ENCODE measurements around the gene MRPS2.
A peak's percentile ranks its signal among the peaks of the same experiment; 100 is the strongest.
"Not testable (repeated sequence)": the region's sequence is repeated elsewhere in the genome, so short reads cannot be mapped to it uniquely, and the experiment has no call there.

Gene MRPS2

DNA sequence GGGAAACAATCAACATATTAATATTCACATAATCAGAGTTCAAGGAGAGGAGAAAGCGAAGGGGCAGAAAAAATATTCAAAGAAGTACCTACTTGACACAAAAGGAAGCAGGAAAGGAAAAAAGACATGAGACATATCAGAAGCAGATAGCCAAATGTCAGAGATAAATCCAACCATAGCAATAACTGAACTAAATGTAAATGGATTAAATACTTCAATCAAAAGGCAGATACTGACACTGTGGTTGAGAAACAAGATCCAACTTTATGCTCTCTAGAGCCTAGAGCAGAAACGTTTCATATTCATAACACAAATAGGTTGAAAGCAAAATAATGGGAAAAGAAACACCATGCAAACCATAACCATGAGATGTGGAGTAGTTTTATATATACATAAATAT is 9.0 kb downstream of the MRPS2 start:
- in situ Hi-C loops (cut with MboI; ENCODE audit: low pct_unique_long_range_greater_than_20kb, low sequenced_read_pairs, unreplicated experiment): no loop called here
- DNase-seq (ENCODE audit: low spot score): no peak
- TF ChIP-seq, protein P1, sequence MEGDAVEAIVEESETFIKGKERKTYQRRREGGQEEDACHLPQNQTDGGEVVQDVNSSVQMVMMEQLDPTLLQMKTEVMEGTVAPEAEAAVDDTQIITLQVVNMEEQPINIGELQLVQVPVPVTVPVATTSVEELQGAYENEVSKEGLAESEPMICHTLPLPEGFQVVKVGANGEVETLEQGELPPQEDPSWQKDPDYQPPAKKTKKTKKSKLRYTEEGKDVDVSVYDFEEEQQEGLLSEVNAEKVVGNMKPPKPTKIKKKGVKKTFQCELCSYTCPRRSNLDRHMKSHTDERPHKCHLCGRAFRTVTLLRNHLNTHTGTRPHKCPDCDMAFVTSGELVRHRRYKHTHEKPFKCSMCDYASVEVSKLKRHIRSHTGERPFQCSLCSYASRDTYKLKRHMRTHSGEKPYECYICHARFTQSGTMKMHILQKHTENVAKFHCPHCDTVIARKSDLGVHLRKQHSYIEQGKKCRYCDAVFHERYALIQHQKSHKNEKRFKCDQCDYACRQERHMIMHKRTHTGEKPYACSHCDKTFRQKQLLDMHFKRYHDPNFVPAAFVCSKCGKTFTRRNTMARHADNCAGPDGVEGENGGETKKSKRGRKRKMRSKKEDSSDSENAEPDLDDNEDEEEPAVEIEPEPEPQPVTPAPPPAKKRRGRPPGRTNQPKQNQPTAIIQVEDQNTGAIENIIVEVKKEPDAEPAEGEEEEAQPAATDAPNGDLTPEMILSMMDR (IDR thresholded peaks at IDR 0.05; ENCODE audit: extremely low read depth, insufficient read depth, missing control alignments): no peak

DNA sequence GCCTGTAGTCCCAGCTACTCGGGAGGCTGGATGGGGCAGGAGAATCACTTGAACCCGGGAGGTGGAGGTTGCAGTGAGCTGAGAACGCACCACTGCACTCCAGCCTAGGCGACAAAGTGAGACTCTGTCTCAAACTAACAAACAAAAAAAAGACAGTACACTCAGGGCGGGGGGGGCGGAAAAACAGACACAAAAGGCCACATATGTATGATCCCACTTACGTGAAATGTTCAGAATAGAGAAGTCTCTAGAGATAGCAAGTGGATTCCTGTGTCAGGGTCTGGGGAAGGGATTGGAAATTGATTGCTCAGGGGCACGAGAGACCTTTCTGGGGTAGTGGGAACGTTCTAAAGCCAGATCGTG is 11.7 kb downstream of the MRPS2 start:
- no peak for DNase-seq (ENCODE audit: low spot score)
- in situ Hi-C loops (cut with MboI; ENCODE audit: low pct_unique_long_range_greater_than_20kb, low sequenced_read_pairs, unreplicated experiment): no loop called here
- TF ChIP-seq, protein P1 (IDR thresholded peaks at IDR 0.05; ENCODE audit: extremely low read depth, insufficient read depth, missing control alignments): no peak

DNA sequence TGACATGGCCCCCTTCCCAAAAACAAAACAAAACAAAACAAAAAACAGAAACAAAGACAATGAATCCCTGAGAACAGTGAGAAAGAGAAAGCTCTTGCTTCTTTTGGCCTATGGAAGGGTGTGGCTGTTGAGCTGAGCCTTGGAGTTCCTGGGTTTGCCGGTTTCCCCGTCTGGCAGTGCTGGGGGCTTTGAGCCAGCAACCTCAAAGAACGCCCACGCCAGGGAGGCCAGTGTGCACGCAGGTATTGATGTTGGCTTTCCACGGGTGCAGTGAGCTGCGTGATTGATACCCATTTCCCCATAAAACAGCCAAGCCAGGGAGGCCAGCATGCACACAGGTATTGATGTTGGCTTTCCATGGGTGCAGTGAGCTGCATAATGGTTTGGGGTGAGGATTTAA is 12.4 kb downstream of the MRPS2 start:
- in situ Hi-C loops (cut with MboI; ENCODE audit: low pct_unique_long_range_greater_than_20kb, low sequenced_read_pairs, unreplicated experiment): no loop called here
- no peak for DNase-seq (ENCODE audit: low spot score)
- TF ChIP-seq, protein P1 (IDR thresholded peaks at IDR 0.05; ENCODE audit: extremely low read depth, insufficient read depth, missing control alignments): no peak

DNA sequence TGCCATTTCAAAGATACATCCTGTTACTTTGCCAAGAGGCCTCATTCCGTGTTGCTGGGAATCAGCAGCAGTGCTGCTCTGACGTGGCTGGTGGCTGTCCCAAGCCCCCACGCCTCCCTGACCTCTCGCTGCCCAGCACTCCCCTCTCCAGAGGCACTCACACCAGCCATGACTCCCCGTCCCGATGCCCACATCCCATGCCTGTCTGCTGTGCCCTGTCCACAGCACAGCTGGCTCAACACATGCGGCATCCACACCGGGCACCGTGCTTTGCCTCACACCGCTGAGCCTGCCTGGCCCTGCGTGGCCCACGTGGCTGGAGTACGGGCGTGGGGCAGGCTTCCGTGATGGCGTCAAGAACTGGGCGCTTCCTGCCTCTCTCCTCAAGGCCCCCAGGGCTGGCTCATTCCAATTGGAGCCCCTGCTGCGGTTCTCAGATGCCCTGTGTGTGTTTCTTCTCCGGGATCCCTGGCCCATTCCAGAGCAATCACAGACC is 12.9 kb downstream of the MRPS2 start:
- TF ChIP-seq, protein P1 (IDR thresholded peaks at IDR 0.05; ENCODE audit: extremely low read depth, insufficient read depth, missing control alignments): no peak

DNA sequence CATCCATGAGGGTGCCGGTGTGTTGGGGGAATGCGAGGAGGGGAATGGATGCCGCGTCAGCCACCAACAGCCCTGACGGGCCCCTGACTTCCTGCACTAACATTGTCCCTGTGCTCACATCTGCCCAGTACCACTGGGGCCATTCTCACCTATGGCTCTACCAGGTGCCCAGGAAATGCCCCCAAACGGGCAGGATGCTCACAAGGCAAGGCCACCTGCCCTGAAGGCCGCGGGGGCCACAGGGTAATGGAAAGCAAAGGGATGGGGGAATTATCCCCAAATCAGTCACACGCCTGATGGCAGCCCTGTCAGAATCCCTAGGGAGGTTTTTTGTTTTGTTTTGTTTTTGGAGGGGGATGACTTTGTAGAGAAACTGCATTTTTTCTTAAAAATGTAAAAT is 13.4 kb downstream of the MRPS2 start:
- in situ Hi-C loops (cut with MboI; ENCODE audit: low pct_unique_long_range_greater_than_20kb, low sequenced_read_pairs, unreplicated experiment); DNase-seq (ENCODE audit: low spot score): not testable (repeated sequence)

More for the DNA sequence above, 12.9 kb downstream of the MRPS2 start:
- peak; percentile 4 for DNase-seq (ENCODE audit: low spot score)
- in situ Hi-C loops (cut with MboI; ENCODE audit: low pct_unique_long_range_greater_than_20kb, low sequenced_read_pairs, unreplicated experiment): no loop called here

DNA sequence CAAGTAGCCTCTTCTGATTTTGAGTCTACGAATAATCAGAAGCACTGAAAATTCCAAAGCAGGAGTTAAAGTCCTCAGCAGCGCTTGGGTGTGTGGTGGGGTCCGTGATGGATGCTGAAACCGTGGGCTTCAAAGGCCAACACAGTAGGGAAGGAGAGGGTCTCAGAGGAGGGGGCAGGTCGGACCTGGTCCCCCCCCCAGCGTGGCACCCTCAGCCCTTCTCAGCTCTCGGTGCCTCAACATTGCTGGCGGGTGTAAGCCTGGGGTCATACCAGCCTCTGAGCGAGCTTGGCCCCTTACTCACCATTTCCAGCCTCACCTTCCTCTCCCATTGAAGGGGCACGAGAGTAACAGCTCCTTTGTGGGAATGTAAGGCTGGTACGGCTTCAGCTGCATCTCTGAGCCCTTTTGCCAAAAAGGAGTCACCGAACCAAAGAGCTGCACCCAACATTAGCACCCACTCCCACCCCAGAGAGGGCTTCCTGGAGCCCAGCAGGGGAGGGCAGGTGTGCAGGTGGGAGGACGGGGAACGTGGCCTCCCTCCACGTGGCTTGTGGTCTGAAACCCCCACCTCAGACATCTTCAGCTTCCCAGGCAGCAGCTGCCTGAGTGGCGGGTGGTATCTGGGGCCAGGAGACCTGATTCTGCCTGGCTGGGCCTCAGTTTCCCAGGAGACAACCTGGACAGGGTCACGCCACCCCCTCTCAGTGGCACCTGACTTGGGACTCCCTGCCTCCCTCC is 14.0 kb downstream of the MRPS2 start:
- TF ChIP-seq, protein P1 (IDR thresholded peaks at IDR 0.05; ENCODE audit: extremely low read depth, insufficient read depth, missing control alignments): no peak
- DNase-seq (ENCODE audit: low spot score): peak; percentile 8
- in situ Hi-C loops (cut with MboI; ENCODE audit: low pct_unique_long_range_greater_than_20kb, low sequenced_read_pairs, unreplicated experiment): no loop called here

DNA sequence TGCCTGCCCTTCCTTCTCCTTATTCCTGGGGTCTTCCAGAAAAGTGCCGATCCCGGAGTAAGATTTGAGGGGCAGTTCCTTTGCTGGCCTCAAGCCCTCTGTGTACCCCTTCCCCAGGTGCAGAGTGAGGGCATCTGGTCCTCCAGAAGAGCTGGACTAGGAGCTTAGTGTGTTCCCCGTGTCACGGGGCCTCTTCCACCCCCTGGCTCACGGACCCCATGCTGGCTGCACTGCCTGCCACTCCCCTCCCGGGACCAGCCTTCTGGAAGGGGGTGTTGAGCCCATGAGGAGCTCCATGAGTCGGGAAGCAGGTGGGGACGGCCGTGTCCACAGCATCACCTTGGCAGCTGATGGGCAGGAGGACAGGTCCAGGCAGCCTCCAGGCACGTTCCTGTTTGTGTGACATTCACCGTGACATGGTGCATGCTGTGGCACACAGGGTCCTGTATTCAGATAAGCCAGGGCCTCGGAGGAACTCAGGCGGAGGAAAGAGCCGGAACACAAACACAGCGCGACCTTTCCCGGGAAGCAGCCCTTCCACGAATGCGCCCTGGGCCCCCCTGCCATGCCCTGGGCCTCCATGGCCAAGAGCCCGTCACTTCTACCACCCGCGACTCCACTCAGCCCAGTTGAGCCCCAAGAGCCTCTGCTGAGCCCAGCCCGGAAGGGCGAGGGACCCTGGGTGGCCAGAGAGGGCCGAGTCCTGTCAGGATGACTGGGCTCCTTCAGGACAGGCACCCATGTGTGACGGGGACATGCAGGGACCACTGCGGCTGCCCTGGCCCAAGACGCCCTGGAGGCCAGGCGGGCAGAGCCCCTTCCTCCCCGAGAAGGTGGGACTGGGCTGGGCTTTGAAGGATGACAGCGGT is 14.8 kb downstream of the MRPS2 start:
- TF ChIP-seq, protein P1 (IDR thresholded peaks at IDR 0.05; ENCODE audit: extremely low read depth, insufficient read depth, missing control alignments): no peak
- DNase-seq (ENCODE audit: low spot score): peak; percentile 7
- in situ Hi-C loops (cut with MboI; ENCODE audit: low pct_unique_long_range_greater_than_20kb, low sequenced_read_pairs, unreplicated experiment): no loop called here

All from GM13977 (cell line).